ENCODE results near the gene TRIL. TPM values are rescaled to one million over a fixed set of nuclear protein-coding genes. Genes with fewer than 3 reads are reported as not detected.

The TRIL gene
- 1 to 10 TPM; 3.9 to 6.0 TPM for total RNA-seq
- long read RNA-seq, full-length matches to known transcripts = 13 of 13 reads
- long read RNA-seq, partial matches to known transcripts = 0 of 13 reads
- long read RNA-seq, other reads (novel, unspliced or antisense) = 0 of 13 reads

- ATAC-seq (peak; percentile 67 to 71), DNase-seq (peak; percentile 88)
- intact Hi-C loops (cut with DNase I) = loop anchor here (5.0 to 10.0 kb wide), 3 partner anchors 44 to 146 kb away; no protein-coding TSS in a partner anchor
These were observed at the start of gene TRIL for GRCh38 chr7:28958235-28958979. TSS of gene TRIL (minus strand) at chr7:28958330. CDS start at chr7:28958046, 284 bp downstream.

GRCh38 chr7:29007127-29007526 lies 49.0 kb upstream of the TRIL start:
- intact Hi-C loops (cut with DNase I) = no loop called here
- ATAC-seq = no peak
- DNase-seq = no peak

GRCh38 chr7:29005829-29006228 lies 47.7 kb upstream of the TRIL start:
- intact Hi-C loops (cut with DNase I) = no loop called here
- ATAC-seq (no peak), DNase-seq (no peak)

GRCh38 chr7:29005406-29005805 lies 47.3 kb upstream of the TRIL start:
- intact Hi-C loops (cut with DNase I) = no loop called here
- ATAC-seq = no peak
- DNase-seq = no peak

- DNase-seq = no peak
- no peak for ATAC-seq
- intact Hi-C loops (cut with DNase I) = loop anchor here in 1 of 2 donors (5.0 kb wide), 1 partner anchor 46 kb away; the partner anchor contains the start of gene TRIL
These were observed 45.6 kb upstream of the TRIL start for GRCh38 chr7:29003703-29004102.

GRCh38 chr7:29000717-29001076 lies 42.6 kb upstream of the TRIL start:
- no peak for DNase-seq
- ATAC-seq = no peak
- intact Hi-C loops (cut with DNase I) = loop anchor here in 1 of 2 donors (5.0 kb wide), 1 partner anchor 43 kb away; the partner anchor contains the start of gene TRIL

- intact Hi-C loops (cut with DNase I) = loop anchor here in 1 of 2 donors (5.0 kb wide), 1 partner anchor 43 kb away; the partner anchor contains the start of gene TRIL
- DNase-seq (no peak), ATAC-seq (peak; percentile 57 to 71)
These were observed 42.0 kb upstream of the TRIL start for GRCh38 chr7:28999895-29000716.

- ATAC-seq (peak in 1 of 2 donors; percentile 68), DNase-seq (no peak)
- intact Hi-C loops (cut with DNase I) = no loop called here
These were observed 41.3 kb upstream of the TRIL start for GRCh38 chr7:28999427-28999826.

- DNase-seq (no peak), ATAC-seq (peak; percentile 49 to 51)
- intact Hi-C loops (cut with DNase I) = no loop called here
These were observed 40.0 kb upstream of the TRIL start for GRCh38 chr7:28998105-28998504.

GRCh38 chr7:28996836-28997235 lies 38.7 kb upstream of the TRIL start:
- intact Hi-C loops (cut with DNase I) = no loop called here
- no peak for DNase-seq
- ATAC-seq = peak; percentile 28 to 45

- ATAC-seq (no peak), DNase-seq (no peak)
- intact Hi-C loops (cut with DNase I) = no loop called here
These were observed 35.2 kb upstream of the TRIL start for GRCh38 chr7:28993371-28993770.

- intact Hi-C loops (cut with DNase I) = no loop called here
These were observed 34.7 kb upstream of the TRIL start for GRCh38 chr7:28992798-28993197.

GRCh38 chr7:28990200-28990960 lies 32.2 kb upstream of the TRIL start:
- peak; percentile 54 to 57 for ATAC-seq
- DNase-seq = peak; percentile 43
- intact Hi-C loops (cut with DNase I) = no loop called here

More at GRCh38 chr7:28992798-28993197, 34.7 kb upstream of the TRIL start:
- DNase-seq (no peak), ATAC-seq (no peak)

GRCh38 chr7:28989211-28989980 lies 31.3 kb upstream of the TRIL start:
- ATAC-seq (no peak), DNase-seq (peak; percentile 27)
- intact Hi-C loops (cut with DNase I) = no loop called here

- intact Hi-C loops (cut with DNase I) = no loop called here
- peak; percentile 5 to 16 for ATAC-seq
- peak; percentile 43 for DNase-seq
These were observed 30.7 kb upstream of the TRIL start for GRCh38 chr7:28988810-28989209.

- intact Hi-C loops (cut with DNase I) = no loop called here
- no peak for DNase-seq
- no peak for ATAC-seq
These were observed 30.0 kb upstream of the TRIL start for GRCh38 chr7:28988091-28988490.

GRCh38 chr7:28986765-28987110 lies 28.6 kb upstream of the TRIL start:
- ATAC-seq = peak; percentile 84 to 91
- DNase-seq = no peak
- intact Hi-C loops (cut with DNase I) = no loop called here

GRCh38 chr7:28986028-28986764 lies 28.1 kb upstream of the TRIL start:
- ATAC-seq = no peak

More at GRCh38 chr7:28986028-28986764, 28.1 kb upstream of the TRIL start:
- DNase-seq = no peak
- intact Hi-C loops (cut with DNase I) = no loop called here

Data from left cardiac atrium (tissue), 4 donors.